Measurements from ENCODE around the gene TTC9C. TPM values are rescaled to one million over a fixed set of nuclear protein-coding genes. Genes with fewer than 3 reads are reported as not detected.
"Not testable (repeated sequence)": the region's sequence is repeated elsewhere in the genome, so short reads cannot be mapped to it uniquely, and the experiment has no call there.

TTC9C gene
- total and polyA plus RNA-seq, 7 experiments from 2014 or later, result 12.0 to 53.0 (median 29.3) TPM

DNA sequence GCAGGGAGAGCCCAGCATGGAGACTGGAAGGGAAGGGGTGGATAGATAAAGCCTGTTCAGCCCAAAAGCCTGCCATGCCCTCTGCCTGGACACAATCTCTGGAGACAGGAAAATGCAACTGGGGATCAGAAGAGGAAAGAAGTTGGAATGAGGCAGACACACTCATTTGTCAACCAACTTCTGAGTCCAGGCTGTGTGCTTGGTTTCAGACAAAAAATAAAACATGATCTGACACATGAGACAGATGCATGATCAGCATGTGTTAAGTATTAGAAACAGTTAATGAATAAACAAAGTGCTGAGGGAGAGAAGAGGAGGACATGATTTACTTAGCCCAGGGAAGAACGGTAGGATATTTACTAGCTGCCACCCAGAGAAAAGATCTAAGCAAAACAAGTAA, 39.8 kb upstream of the TTC9C start:
- Histone ChIP-seq H3K9me3 (ENCODE audit: control insufficient read depth in 2 of 3, low read length in 3 of 3) (no peaks in the 10 kb centered on the region), H3K4me3 (ENCODE audit: low read length) (no peak overlapping the region), H3K4me1 (ENCODE audit: control insufficient read depth in 2 of 2, insufficient read depth in 2 of 2, low read length in 2 of 2) (no peaks in the 10 kb centered on the region), H3K27me3 (ENCODE audit: control insufficient read depth in 2 of 2, insufficient read depth in 2 of 2, low read length in 2 of 2) (no peaks in the 10 kb centered on the region), H3K27ac (ENCODE audit: low read depth, low read length) (no peak overlapping the region), H3K36me3 (ENCODE audit: control insufficient read depth in 2 of 3, insufficient read depth in 3 of 3, low read length in 3 of 3) (peaks cover 0 to 34% (median 0%) of the 10 kb centered on the region in 3 experiments)
- no peak overlapping the region for H3K4me3 Mint-ChIP-seq
- no peak for DNase-seq
- peaks cover 6 to 13% (median 10%) of the 10 kb centered on the region in 5 donors for H3K27me3 Mint-ChIP-seq
- intact Hi-C loops (cut with micrococcal nuclease), result no loop called here
- no peak for ATAC-seq
- no peak overlapping the region for H3K27ac Mint-ChIP-seq
- peaks cover 0 to 23% (median 14%) of the 10 kb centered on the region in 5 donors for H3K36me3 Mint-ChIP-seq
- CTCF ChIA-PET, result interaction anchor here (0.7 kb wide), 1 partner anchor 10 kb away, joined by 3 read pairs; no protein-coding TSS in a partner anchor
- no peaks in the 10 kb centered on the region for H3K9me3 Mint-ChIP-seq
- POLR2A ChIA-PET, result interaction anchor here (0.6 to 1.5 kb wide), 4 partner anchors 12 to 97 kb away, joined by 3 to 6 read pairs (median 3); partner anchors contain the start of genes C11orf98, CSKMT, LBHD1 and TUT1
- no peaks in the 10 kb centered on the region for H3K4me1 Mint-ChIP-seq

DNA sequence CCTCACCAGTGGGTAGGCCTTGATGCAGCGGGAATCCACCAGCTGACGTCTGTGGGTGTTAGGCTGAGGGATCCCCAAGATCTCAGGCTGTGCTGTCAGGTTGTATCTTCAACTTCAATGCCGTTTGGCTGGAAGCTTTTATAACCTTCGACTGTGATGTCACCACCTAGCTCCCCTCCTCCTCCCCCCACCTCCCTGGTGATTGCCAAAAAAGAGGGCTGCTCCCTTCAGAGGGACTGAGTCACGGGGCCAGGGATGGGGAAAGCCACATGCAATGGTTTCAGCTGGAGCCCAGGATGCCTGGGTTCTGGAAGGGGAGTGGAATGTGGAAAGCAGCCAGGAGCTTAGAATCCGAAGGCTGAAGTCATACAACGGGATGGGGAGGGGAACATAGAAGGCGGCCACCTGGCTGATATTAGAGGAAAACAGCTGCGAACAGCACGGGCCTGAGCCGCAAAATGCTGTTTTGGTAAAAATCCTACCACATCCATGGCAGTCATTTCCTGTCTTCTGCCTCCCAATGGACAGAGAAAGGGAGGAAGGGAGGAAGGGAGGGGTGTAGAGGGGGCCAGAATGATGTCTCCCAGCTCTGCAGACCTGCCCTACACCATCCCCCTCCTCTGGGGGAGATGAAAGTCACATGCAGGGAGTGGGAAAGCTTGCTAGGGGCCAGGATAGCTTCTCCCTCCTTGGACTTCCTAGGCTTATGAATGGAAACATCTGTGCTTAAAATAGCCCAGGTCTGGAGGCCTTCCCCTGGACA, 38.7 kb upstream of the TTC9C start, which contains the start of gene LRRN4CL:
Gene LRRN4CL, minus strand, starts transcription at position 110 of the 763 bp plus-strand sequence. CDS start 1,022 bp downstream, outside the sequence.
- H3K4me3 ChIP-seq (ENCODE audit: low read length), result no peak within 1 kb of the TSS
- Mint-ChIP-seq H3K4me3 (no peak within 1 kb of the TSS), H3K27me3 (peaks cover 6 to 13% (median 10%) of the 10 kb centered on the region in 5 donors), H3K27ac (peak within 1 kb of the TSS in 1 of 9 donors; percentile 39), H3K36me3 (peaks cover 0 to 23% (median 14%) of the 10 kb centered on the region in 5 donors), H3K4me1 (peaks cover 0 to 3% (median 2%) of the 10 kb centered on the region in 7 donors), H3K9me3 (no peaks in the 10 kb centered on the region)
- H3K27ac ChIP-seq (ENCODE audit: low read depth, low read length), result no peak within 1 kb of the TSS
- no peak for ATAC-seq
- H3K4me1 ChIP-seq (ENCODE audit: control insufficient read depth in 2 of 2, insufficient read depth in 2 of 2, low read length in 2 of 2), result peaks cover 0 to 3% of the 10 kb centered on the region in 2 donors
- no peaks in the 10 kb centered on the region for H3K9me3 ChIP-seq (ENCODE audit: control insufficient read depth in 2 of 3, low read length in 3 of 3)
- DNase-seq, result no peak
- peaks cover 0 to 34% (median 0%) of the 10 kb centered on the region in 3 experiments for H3K36me3 ChIP-seq (ENCODE audit: control insufficient read depth in 2 of 3, insufficient read depth in 3 of 3, low read length in 3 of 3)
- intact Hi-C loops (cut with micrococcal nuclease), result loop anchor here in 1 of 2 donors (5.0 kb wide), 1 partner anchor 307 kb away; no protein-coding TSS in a partner anchor
- ChIA-PET CTCF (interaction anchor here (0.7 to 1.9 kb wide), 4 partner anchors 9 to 265 kb away, joined by 3 to 5 read pairs (median 3); no protein-coding TSS in a partner anchor), POLR2A (interaction anchor here (0.6 to 5.7 kb wide), 10 partner anchors 9 to 357 kb away, joined by 3 to 26 read pairs (median 3); partner anchors contain the start of genes BSCL2, C11orf98, CSKMT and GNG3)
- no peaks in the 10 kb centered on the region for H3K27me3 ChIP-seq (ENCODE audit: control insufficient read depth in 2 of 2, insufficient read depth in 2 of 2, low read length in 2 of 2)

DNA sequence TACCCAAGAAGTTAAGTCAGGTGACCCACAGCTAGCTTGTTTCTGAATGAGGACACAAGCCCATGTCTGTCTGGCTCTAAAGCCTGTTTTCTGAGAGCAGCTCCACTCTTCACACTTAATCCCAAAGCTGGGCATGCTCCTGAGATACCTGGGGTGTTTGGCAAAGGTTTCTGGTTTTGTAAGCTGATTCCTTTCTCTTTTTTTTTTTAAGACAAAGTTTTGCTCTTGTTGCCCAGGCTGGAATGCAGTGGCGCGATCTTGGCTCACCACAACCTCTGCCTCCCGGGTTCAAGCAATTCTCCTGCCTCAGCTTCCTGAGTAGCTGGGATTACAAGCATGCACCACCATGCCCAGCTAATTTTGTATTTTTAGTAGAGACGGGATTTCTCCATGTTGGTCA, 34.7 kb upstream of the TTC9C start:
- H3K36me3 Mint-ChIP-seq, result peaks cover 0 to 23% (median 14%) of the 10 kb centered on the region in 5 donors
- H3K4me3 ChIP-seq (ENCODE audit: low read length); ATAC-seq; H3K4me1 ChIP-seq (ENCODE audit: control insufficient read depth in 2 of 2, insufficient read depth in 2 of 2, low read length in 2 of 2); H3K27me3 ChIP-seq (ENCODE audit: control insufficient read depth in 2 of 2, insufficient read depth in 2 of 2, low read length in 2 of 2); H3K9me3 Mint-ChIP-seq; H3K9me3 ChIP-seq (ENCODE audit: control insufficient read depth in 2 of 3, low read length in 3 of 3); DNase-seq; H3K4me1 Mint-ChIP-seq; H3K27me3 Mint-ChIP-seq; H3K4me3 Mint-ChIP-seq; H3K27ac Mint-ChIP-seq; H3K27ac ChIP-seq (ENCODE audit: low read depth, low read length): not testable (repeated sequence)
- H3K36me3 ChIP-seq (ENCODE audit: control insufficient read depth in 2 of 3, insufficient read depth in 3 of 3, low read length in 3 of 3), result peaks cover 0 to 34% (median 0%) of the 10 kb centered on the region in 3 experiments
- CTCF ChIA-PET, result interaction anchor here (0.7 to 4.8 kb wide), 10 partner anchors 13 to 269 kb away, joined by 3 to 31 read pairs (median 4); partner anchors contain the start of genes C11orf98, CSKMT and TUT1
- POLR2A ChIA-PET, result interaction anchor here (1.0 to 5.7 kb wide), 5 partner anchors 12 to 101 kb away, joined by 4 to 26 read pairs (median 5); partner anchors contain the start of genes LBHD1 and TUT1
- intact Hi-C loops (cut with micrococcal nuclease), result loop anchor here (1.0 to 5.0 kb wide), 6 partner anchors 12 to 311 kb away; partner anchors contain the start of gene EML3 (in 1 of the 2)

DNA sequence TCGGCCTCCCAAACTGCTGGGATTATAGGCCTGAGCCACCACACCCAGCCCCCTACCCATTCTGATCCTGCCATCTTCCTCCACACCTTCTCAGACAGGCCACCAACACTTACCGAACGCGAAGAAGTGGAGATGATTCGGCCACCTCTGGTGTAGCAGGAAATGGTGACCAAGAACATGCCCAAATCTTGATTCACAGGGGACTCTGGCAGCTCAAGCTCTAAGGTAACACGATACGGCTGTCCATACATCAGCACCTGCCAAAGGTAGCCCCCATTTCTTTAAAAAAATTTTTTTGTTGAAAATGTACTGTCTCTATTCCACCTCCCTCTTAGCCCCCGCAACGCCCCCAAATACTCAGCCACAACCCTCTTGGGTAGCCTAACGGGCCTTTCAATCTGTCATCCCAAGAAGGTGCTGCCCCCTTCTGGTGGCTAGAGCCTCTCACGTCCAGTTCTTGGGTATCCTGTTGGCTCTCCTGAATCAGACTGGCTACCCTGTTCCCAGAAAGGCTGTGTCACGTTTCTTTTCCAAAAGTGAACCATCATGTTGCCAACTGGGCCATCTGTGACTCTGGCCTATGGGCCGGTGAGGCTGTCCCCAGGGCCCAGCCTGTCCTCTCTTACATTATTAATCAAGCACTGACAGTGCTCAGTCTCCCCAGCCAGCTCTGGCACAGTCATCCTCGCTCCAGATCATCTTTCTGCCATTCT, 33.7 kb upstream of the TTC9C start:
- H3K27ac ChIP-seq (ENCODE audit: low read depth, low read length), result no peak overlapping the region
- peak overlapping the region in 5 of 9 donors; percentile 1 to 78 (median 18) for H3K27ac Mint-ChIP-seq

DNA sequence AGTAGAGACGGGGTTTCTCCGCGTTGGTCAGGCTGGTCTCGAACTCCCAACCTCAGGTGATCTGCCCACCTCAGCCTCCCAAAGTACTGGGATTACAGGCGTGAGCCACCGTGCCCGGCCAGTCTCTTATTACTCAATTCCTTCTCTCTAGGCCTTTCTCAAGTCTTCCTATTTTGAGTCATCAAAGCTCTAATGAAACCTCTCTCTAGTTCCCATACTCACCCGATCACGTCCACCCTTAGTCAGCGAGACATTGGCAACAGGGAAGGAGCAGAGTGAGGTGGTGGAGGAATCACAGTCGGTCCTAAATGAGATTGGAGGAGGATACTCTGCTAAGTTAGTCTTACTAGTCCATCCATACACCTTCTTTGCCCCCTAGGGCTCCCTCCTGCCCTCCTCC, 26.0 kb upstream of the TTC9C start:
- Histone ChIP-seq H3K36me3 (ENCODE audit: control insufficient read depth in 2 of 3, insufficient read depth in 3 of 3, low read length in 3 of 3) (peaks cover 0 to 6% (median 0%) of the 10 kb centered on the region in 3 experiments), H3K4me1 (ENCODE audit: control insufficient read depth in 2 of 2, insufficient read depth in 2 of 2, low read length in 2 of 2) (peaks cover 17 to 19% of the 10 kb centered on the region in 2 donors), H3K9me3 (ENCODE audit: control insufficient read depth in 2 of 3, low read length in 3 of 3) (no peaks in the 10 kb centered on the region), H3K27me3 (ENCODE audit: control insufficient read depth in 2 of 2, insufficient read depth in 2 of 2, low read length in 2 of 2) (no peaks in the 10 kb centered on the region), H3K4me3 (ENCODE audit: low read length) (no peak overlapping the region), H3K27ac (ENCODE audit: low read depth, low read length) (no peak overlapping the region)
- Mint-ChIP-seq H3K36me3 (peaks cover 0 to 16% (median 5%) of the 10 kb centered on the region in 5 donors), H3K27me3 (no peaks in the 10 kb centered on the region), H3K27ac (peak overlapping the region in 1 of 9 donors; percentile 41), H3K4me1 (peaks cover 9 to 20% (median 17%) of the 10 kb centered on the region in 7 donors), H3K4me3 (no peak overlapping the region), H3K9me3 (no peaks in the 10 kb centered on the region)
- DNase-seq, result no peak
- POLR2A ChIA-PET, result interaction anchor here (1.1 to 8.8 kb wide), 7 partner anchors 15 to 152 kb away, joined by 3 to 81 read pairs (median 5); partner anchors contain the start of genes C11orf98, CSKMT, HNRNPUL2 and INTS5
- peak; percentile 21 for ATAC-seq
- CTCF ChIA-PET, result no interaction called here
- intact Hi-C loops (cut with micrococcal nuclease), result no loop called here

More for the DNA sequence above, 33.7 kb upstream of the TTC9C start:
- H3K9me3 Mint-ChIP-seq, result no peaks in the 10 kb centered on the region
- POLR2A ChIA-PET, result interaction anchor here (0.7 to 5.7 kb wide), 10 partner anchors 11 to 102 kb away, joined by 3 to 26 read pairs (median 4); partner anchors contain the start of genes C11orf98, CSKMT, HNRNPUL2 and INTS5
- peaks cover 0 to 32% (median 0%) of the 10 kb centered on the region in 3 experiments for H3K36me3 ChIP-seq (ENCODE audit: control insufficient read depth in 2 of 3, insufficient read depth in 3 of 3, low read length in 3 of 3)
- peak overlapping the region in 1 of 10 donors; percentile 14 for H3K4me3 Mint-ChIP-seq
- peaks cover 0 to 6% of the 10 kb centered on the region in 2 donors for H3K4me1 ChIP-seq (ENCODE audit: control insufficient read depth in 2 of 2, insufficient read depth in 2 of 2, low read length in 2 of 2)
- H3K4me1 Mint-ChIP-seq, result peaks cover 0 to 8% (median 6%) of the 10 kb centered on the region in 7 donors
- no peaks in the 10 kb centered on the region for H3K27me3 ChIP-seq (ENCODE audit: control insufficient read depth in 2 of 2, insufficient read depth in 2 of 2, low read length in 2 of 2)
- ATAC-seq, result peak; percentile 93
- DNase-seq, result peak; percentile 50 to 80 (median 70)
- intact Hi-C loops (cut with micrococcal nuclease), result loop anchor here (1.0 to 5.0 kb wide), 6 partner anchors 13 to 312 kb away; partner anchors contain the start of gene EML3 (in 2 of the 2)
- no peaks in the 10 kb centered on the region for H3K9me3 ChIP-seq (ENCODE audit: control insufficient read depth in 2 of 3, low read length in 3 of 3)
- H3K4me3 ChIP-seq (ENCODE audit: low read length), result no peak overlapping the region
- H3K27me3 Mint-ChIP-seq, result no peaks in the 10 kb centered on the region
- CTCF ChIA-PET, result interaction anchor here (0.7 to 4.8 kb wide), 14 partner anchors 14 to 274 kb away, joined by 3 to 31 read pairs (median 4); partner anchors contain the start of genes B3GAT3, C11orf98, CSKMT and TUT1
- H3K36me3 Mint-ChIP-seq, result peaks cover 0 to 22% (median 14%) of the 10 kb centered on the region in 5 donors

Data from naive thymus-derived CD4-positive, alpha-beta T cell (primary cell).